Loucy (cell line): ENCODE results near the gene ZNF888.

Experiments used
- EZH2phosphoT487 ChIP-seq: fragments of 200-600 bp; IDR thresholded peaks from 2 replicates; pipeline ENCODE4 v1.6.1; 2018; ENCODE audit warnings: antibody characterized with exemption, mild to moderate bottlenecking, moderate library complexity, borderline replicate concordance
- TF ChIP-seq, protein P1 (sequence below): fragments of 200-600 bp; sonication (generic); conservative IDR thresholded peaks from 2 replicates; pipeline ENCODE4 v1.5.1; 2014; ENCODE audit warnings: mild to moderate bottlenecking, antibody characterized with exemption, low read length

DNA sequence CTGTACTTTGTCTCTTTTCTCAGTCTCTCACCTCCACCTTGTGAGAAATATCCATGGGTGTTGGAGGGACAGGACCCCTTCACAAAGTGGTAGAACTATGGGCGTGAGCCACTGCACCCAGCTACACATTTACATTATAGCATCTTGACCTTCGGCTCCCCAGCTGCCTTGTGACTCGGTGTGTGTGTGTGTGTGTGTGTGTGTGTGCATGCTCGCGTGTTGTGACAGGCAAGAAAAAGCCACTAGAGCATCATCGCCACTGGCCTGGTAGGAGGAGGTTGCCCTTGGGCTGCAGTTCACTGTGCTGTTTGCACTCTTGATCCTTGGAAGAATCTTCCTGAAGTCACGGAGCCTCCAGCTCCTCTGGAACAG lies 13.7 kb upstream of the ZNF888 start:
- TF ChIP-seq, protein P1, sequence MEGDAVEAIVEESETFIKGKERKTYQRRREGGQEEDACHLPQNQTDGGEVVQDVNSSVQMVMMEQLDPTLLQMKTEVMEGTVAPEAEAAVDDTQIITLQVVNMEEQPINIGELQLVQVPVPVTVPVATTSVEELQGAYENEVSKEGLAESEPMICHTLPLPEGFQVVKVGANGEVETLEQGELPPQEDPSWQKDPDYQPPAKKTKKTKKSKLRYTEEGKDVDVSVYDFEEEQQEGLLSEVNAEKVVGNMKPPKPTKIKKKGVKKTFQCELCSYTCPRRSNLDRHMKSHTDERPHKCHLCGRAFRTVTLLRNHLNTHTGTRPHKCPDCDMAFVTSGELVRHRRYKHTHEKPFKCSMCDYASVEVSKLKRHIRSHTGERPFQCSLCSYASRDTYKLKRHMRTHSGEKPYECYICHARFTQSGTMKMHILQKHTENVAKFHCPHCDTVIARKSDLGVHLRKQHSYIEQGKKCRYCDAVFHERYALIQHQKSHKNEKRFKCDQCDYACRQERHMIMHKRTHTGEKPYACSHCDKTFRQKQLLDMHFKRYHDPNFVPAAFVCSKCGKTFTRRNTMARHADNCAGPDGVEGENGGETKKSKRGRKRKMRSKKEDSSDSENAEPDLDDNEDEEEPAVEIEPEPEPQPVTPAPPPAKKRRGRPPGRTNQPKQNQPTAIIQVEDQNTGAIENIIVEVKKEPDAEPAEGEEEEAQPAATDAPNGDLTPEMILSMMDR: no peak
- TF ChIP-seq EZH2phosphoT487: no peak
